ENCODE results near the gene INSR.
"Not testable (repeated sequence)": the region's sequence is repeated elsewhere in the genome, so short reads cannot be mapped to it uniquely, and the experiment has no call there.

Gene INSR

DNA sequence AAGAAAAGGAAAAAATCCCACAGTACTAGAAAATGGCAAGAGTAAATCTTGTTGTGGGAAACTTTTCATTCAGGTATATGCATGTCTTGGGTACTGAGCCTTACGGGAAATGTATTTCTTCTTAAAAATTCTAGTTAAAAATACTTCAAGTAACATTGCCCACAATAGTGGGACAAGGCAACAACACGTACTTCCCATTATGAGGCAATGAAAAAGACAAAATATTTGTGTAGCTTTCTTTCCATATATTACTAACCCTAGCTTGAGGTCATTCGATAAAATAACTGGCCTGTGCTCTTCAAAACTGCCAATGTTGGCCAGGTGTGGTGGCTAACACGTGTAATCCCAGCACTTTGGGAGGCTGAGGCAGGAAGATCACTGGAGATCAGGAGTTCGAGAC is 99.2 kb downstream of the INSR start:
- no peak for DNase-seq (ENCODE audit: low read depth)

DNA sequence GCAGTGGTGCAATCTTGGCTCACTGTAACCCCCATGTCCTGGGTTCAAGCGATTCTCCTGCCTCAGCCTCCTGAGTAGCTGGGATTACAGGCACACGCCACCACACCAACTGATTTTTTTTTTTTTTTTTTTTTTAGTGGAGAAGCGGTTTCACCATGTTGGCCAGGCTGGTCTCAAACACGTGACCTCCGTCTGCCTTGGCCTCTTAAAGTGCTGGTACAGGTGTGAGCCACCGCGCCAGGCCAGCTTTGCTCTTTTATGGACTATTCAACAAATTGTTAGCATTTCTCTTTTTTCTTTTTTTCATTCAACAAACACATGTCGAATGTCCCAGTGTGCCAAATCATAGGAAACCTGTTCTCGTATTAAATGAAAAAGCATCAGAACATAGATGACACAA is 99.6 kb downstream of the INSR start:
- DNase-seq (ENCODE audit: low read depth), result no peak

DNA sequence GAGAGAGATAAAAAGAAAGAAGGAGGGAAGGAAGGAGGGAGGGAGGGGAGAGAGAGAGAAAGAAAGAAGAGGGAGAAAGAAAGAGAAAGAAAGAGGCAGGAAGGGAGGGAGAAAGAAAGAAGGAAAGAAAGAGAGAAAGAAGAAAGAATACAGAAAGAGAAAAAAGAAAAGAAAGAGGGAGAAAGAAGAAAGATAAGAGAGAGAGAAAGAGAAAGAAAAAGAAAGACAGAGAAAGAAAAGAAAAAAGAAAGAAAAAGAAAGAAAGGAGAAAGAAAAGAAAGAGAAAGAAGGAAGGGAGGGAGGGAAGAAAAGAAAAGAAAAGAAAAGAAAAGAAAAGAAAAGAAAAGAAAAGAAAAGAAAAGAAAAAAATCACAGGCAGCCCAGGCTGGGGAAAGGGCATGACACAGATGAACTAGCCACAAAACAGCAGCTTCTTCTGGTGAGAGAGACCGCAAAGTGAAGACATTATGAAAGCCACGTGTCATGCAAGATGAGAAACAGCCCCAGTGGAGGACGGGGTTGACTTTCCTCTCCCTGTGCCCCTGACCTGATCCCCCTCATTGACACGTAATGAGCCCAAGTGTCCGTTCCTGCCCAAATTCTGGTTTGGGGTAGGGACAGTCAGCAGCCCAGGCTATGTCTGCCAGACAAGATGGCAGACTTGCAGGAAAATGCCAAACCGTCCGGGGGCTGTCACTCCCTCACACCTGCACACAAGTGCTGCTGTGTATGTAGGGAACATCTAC is 102.1 kb downstream of the INSR start:
- DNase-seq (ENCODE audit: low read depth), result peak; percentile 30

- no peak for DNase-seq (ENCODE audit: low read depth)
Measured at GRCh38 chr19:7188698-7189629, 105.2 kb downstream of the INSR start.

GRCh38 chr19:7187605-7188339 is 106.4 kb downstream of the INSR start:
- DNase-seq (ENCODE audit: low read depth), result no peak

DNA sequence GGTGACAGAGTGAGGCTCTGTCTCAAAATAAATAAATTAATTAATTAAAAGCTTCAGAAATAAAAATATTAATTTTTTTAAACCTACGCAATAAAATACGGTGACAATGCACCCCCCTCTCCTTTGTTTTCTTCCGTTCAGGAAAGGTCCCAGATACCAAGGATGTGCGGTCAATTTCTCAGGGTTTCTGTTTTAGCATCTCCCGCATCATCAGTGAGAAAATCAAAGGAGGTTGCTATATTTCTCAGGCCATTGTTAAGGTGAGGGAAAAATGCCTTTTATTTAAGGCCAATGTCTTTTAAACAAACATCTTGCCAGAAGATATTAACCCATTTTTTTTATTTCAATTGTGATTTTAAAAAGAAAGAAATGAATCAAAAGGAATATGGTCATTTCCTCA is 111.7 kb downstream of the INSR start:
- DNase-seq (ENCODE audit: low read depth), result no peak

DNA sequence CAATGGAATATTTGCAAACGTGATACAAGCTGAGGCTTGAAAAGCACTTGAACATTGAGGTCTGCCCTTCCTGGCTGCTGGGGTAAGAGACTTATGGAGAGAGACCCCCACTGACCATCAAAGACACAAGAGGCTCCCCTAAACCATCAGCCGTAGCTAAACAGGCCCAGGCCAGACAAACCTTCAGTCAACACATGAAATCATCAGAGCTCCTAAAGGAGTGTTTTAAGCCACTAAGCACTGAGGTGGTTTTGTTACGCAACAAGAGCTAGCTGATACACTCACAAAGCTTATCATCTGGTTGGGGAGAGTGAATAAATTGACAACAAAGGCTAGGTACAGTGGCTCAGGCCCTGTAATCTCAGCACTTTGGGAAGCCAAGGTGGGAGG is 114.3 kb downstream of the INSR start:
- no peak for DNase-seq (ENCODE audit: low read depth)

DNA sequence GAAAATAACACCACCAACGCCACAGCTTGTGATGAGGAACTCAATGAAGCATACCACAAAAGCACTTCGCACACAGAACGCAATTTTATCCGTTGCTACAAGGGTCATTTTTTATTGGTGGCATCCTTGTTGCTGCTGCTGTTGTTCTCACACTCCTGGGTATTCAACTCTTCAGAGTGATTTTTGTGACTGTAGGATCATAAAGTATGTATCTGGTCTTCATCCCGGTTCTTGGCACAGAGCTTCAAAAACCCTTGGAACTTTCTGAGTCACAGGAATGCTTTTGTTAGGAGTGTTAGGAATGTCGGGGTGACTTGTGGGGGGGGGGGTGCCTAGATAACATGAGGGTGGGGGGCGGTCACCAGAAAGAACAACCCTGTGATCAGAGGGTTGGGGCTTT is 116.3 kb downstream of the INSR start:
- no peak for DNase-seq (ENCODE audit: low read depth)

- no peak for DNase-seq (ENCODE audit: low read depth)
Measured at GRCh38 chr19:7176792-7177191, 117.4 kb downstream of the INSR start.

GRCh38 chr19:7172794-7173193 is 121.4 kb downstream of the INSR start:
- no peak for DNase-seq (ENCODE audit: low read depth)

- DNase-seq (ENCODE audit: low read depth), result no peak
Measured at GRCh38 chr19:7170983-7171382, 123.2 kb downstream of the INSR start.

- DNase-seq (ENCODE audit: low read depth), result no peak
Measured at GRCh38 chr19:7168941-7169340, 125.3 kb downstream of the INSR start.

DNA sequence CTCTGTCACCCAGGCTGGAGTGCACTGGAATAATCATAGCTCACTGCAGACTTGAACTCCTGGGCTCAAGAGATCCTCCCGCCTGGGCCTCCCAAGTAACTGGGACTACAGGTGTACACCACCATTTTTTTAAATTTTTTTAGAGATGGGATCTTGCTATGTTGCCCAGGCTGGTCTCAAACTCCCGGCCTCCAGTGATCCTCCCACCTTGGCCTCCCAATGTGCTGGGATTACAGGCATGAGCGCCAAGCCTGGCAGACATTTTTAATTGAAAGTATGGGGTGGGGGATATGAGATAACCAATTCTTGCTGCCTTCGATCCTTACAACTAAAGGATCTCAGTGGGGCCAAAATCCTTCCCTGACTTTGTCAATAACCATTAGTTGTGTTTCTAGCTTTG is 132.9 kb downstream of the INSR start:
- no peak for DNase-seq (ENCODE audit: low read depth)

GRCh38 chr19:7159105-7159933 is 134.9 kb downstream of the INSR start:
- no peak for DNase-seq (ENCODE audit: low read depth)

- DNase-seq (ENCODE audit: low read depth), result no peak
Measured at GRCh38 chr19:7153022-7153421, 141.2 kb downstream of the INSR start.

- DNase-seq (ENCODE audit: low read depth), result no peak
Measured at GRCh38 chr19:7152568-7152967, 141.6 kb downstream of the INSR start.

- DNase-seq (ENCODE audit: low read depth), result no peak
Measured at GRCh38 chr19:7149956-7150705, 144.1 kb downstream of the INSR start.

- not testable (repeated sequence) for DNase-seq (ENCODE audit: low read depth)
Measured at GRCh38 chr19:7147119-7147675, 147.0 kb downstream of the INSR start.

DNA sequence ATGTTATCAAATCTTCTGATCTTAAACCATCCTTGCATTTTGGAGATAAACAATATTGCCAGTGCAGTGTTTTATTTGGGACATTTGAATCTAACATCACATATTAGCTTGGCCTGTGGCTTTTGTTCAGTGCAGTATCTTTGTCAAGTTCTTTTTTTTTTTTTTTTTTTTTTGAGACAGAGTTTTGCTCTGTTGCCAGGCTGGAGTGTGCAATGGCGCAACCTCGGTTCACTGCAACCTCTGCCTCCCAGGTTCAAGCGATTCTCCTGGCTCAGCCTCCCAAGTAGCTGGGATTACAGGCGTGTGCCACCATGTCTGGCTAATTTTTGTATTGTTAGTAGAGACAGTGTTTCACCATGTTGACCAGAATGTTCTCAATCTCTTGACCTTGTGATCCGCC is 148.1 kb downstream of the INSR start:
- not testable (repeated sequence) for DNase-seq (ENCODE audit: low read depth)

- no peak for DNase-seq (ENCODE audit: low read depth)
Measured at GRCh38 chr19:7145494-7145893, 148.7 kb downstream of the INSR start.

GRCh38 chr19:7142771-7143170 is 151.4 kb downstream of the INSR start:
- no peak for DNase-seq (ENCODE audit: low read depth)

Data from activated T-cell treated with anti-CD3 and anti-CD28 coated beads for 24 hours (primary cell).